ENCODE results near the gene SEPTIN6.

GRCh38 chrX:119687661-119688413 lies 5.1 kb downstream of the SEPTIN6 start:
- no peak for TF ChIP-seq CTCF (IDR thresholded peaks at IDR 0.05)
- TF ChIP-seq EZH2 (IDR thresholded peaks at IDR 0.05; ENCODE audit: borderline replicate concordance, insufficient read depth, low read depth, low read length, poor library complexity, severe bottlenecking) = no peak
